GM12801 (cell line): Measurements from ENCODE around the gene MYOZ3.

ENCODE experiments used
- TF ChIP-seq, protein P1 (sequence below): IDR thresholded peaks from one replicate; pipeline ENCODE4 v1.5.1; 2011; ENCODE audit warnings: control low read depth; ENCODE audit not compliant: insufficient read length; ENCODE audit errors: extremely low read depth

The MYOZ3 gene, protein sequence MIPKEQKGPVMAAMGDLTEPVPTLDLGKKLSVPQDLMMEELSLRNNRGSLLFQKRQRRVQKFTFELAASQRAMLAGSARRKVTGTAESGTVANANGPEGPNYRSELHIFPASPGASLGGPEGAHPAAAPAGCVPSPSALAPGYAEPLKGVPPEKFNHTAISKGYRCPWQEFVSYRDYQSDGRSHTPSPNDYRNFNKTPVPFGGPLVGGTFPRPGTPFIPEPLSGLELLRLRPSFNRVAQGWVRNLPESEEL

DNA sequence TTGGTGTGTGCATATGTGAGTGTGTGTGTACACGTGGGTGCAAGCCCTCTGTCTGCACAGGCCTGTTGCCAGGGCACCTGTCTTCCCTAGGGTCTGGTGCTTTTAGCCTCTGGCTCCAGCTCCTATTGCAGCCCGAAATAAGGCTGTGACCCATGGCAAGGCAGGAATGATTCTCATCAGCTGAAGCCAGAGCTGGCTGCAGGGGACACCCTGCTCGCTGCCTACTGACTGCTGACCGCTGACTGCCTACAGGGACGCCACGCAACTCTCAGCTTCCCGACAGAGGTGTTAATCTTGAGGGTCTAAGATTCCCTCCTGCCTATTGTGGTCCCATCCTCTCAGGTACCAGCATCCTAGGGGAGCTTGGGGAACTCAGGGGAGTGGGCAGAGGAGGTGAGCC, at the start of gene MYOZ3:
Gene MYOZ3, plus strand, starts transcription at position 166 of the 400 bp plus-strand sequence. CDS start 1,691 bp downstream, outside the sequence.
- TF ChIP-seq, protein P1, sequence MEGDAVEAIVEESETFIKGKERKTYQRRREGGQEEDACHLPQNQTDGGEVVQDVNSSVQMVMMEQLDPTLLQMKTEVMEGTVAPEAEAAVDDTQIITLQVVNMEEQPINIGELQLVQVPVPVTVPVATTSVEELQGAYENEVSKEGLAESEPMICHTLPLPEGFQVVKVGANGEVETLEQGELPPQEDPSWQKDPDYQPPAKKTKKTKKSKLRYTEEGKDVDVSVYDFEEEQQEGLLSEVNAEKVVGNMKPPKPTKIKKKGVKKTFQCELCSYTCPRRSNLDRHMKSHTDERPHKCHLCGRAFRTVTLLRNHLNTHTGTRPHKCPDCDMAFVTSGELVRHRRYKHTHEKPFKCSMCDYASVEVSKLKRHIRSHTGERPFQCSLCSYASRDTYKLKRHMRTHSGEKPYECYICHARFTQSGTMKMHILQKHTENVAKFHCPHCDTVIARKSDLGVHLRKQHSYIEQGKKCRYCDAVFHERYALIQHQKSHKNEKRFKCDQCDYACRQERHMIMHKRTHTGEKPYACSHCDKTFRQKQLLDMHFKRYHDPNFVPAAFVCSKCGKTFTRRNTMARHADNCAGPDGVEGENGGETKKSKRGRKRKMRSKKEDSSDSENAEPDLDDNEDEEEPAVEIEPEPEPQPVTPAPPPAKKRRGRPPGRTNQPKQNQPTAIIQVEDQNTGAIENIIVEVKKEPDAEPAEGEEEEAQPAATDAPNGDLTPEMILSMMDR = no peak

DNA sequence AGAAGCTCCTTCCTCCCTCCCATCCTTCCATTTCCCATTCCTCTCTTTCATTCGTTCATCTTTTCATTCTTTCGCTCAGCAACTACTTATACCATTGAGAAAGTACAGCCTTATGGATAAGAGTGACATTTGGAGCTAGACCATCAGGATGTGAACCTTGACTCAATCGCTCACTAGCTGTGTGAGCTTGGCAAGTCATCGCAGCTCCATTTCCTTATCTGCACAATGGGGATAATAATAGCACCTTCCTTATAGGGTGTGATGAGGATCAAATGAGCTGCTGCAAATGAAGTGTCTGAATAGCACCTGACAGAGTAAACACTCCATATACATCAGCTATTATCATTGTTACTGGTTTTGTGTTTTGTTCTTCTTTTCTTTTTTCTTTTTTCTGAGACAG, 48.6 kb upstream of the MYOZ3 start:
- TF ChIP-seq, protein P1 = no peak

DNA sequence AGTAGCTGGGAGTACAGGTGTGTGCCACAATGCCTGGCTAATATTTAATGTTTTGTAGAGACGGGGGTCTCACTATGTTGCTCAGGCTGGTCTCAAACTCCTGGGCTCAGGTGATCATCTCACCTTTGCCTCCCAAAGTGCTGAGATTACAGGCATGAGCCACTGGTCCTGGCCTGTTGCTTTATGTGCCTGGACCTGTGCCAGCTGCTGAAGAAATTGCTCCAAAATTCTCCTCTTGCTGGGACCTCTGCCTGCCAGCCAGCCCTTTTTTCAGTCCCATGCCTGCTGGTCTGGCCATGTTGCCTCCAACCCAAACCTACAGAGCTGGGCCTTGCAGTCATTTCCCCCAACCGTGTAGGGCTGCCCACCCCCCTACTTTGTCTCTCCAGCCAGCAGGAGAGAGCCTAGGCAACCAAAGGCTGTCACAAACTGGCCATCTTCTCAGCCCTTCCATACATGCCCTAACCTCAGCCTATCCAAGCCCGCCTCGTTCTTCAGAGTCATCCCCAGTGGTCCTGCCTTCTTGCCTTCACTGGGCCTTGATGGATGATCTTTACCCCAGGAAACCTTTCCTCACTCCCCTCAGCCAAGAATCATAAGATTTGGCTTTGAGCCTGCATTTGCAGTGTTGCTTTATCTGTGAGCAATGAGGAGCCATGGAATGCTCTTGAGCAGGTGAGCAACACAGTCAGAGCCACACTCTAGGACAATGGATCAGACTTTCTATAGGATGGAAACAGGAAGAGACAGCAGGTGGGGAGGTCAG, 48.0 kb upstream of the MYOZ3 start:
- TF ChIP-seq, protein P1 = no peak

DNA sequence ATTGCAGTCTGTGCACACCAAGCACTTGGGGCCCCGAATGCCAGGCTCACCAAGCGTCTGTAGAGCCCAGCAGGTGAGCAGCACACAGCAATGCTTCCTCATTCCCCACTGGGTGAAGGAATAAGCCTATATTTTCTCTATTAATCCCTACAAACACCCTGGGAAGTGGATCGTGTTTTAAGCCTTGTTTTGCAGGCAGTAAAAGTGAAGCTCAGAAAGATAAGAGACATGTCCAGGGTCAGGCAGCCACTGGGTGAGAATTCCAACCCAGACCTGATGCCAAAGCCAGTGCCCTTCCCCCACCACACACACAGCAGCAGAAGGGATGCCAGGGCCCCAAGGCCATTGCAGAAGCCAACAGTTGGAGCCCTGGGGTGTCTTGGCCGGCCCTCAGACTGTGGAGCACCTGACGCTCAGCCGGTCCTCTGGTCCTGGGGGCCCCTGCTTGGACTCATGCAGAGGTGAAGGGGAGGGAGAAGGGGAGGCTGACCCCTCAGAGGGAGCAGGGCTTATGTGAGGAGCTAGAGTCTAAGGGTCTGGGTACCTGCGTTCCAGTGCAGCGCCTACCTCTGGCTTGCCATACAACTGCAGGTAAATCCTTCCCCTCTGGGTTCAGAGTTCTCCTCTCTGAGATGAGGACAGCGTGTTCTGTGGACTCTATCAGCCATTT, 46.9 kb upstream of the MYOZ3 start:
- TF ChIP-seq, protein P1 = no peak

DNA sequence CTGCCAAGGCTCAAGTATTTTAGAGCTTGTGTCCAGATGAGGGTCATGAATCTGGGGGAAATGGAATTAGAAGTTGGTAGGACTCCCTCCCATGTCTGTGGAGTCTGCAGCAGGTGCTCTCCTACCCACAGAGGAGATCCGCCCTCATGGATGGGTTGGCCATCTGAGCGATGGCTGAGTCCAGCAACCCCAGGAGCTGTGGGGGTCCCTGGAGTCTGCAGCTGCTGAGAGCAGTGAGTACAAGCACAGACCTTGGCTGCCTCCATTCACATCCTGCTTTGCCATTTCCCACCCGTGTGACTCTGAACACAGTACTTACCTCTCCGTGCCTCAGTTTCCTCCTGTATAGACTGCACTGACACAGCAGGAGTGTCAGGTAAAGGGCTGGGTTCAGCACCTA, 46.4 kb upstream of the MYOZ3 start:
- TF ChIP-seq, protein P1 = no peak

DNA sequence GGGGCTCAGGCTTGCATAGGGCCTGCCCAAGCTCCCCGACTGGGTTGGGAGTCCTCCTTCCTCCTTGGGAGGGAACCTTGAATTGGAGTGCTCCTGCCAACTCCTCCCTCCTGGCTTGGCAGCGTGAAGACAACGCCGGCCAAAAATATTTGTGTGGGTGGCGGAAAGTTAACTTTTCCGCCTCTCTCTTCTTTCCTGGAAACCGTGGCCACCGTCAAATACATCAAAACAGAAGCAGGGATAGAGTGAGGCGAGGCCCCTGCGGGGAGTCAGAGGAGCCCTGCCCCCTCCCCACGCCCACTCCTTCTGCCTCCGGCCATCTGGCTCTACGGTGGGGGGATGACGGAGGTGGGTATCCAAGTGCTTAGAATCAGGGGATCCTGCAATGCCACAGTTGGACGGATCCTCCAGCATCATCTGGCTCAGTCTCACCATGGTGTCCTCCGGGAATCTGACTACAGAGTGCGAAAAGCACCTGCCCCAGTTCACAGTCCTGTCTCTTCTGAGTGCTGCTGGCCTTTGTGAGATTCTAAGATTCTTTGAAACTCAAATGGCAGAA, 45.8 kb upstream of the MYOZ3 start:
- TF ChIP-seq, protein P1 = no peak

DNA sequence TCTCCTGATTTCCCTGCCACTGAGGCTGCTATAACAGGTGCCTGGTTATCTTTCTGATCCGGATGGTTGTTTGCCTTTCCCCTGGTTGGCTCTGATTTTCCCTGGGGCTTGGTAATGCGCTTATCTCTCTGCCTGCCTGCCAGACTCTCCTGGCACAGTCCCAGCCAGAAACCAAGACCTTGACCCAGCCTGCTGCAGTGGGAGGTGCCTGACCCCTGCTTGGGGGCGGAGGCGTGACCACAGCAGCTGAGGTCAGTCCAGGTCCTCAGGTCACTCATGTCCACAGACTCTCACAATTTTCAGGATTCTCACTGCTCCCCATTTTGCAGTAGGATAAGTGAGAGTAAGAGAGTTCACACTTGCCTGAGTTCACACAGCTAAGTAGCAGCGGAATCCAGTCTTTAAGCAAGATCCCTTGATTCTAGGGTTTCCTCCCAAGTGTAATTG, 45.0 kb upstream of the MYOZ3 start:
- TF ChIP-seq, protein P1 = no peak
